GM12878 (cell line): ENCODE measurements around the gene RUFY3. TPM values are rescaled to one million over a fixed set of nuclear protein-coding genes. Genes with fewer than 3 reads are reported as not detected.

Source experiments
- ATAC-seq: fragments of 200-7000 bp; cut with Tn5 transposase; 3 replicates; pipeline ENCODE4 v1.9.1; 2020; ENCODE audit warnings: mild to moderate bottlenecking, moderate library complexity
- BruUV-seq: library from RNA; stranded (reverse); fragments of 400-500 nt; replicated peaks from 2 replicates; lab custom pipeline; 2021; lab: Mats Ljungman, UMichigan
- CTCF ChIA-PET: fragments of 300-600 bp; sonication (Branson Sonifier 250); formaldehyde crosslinking; extraction: SDS; loops from one replicate; lab custom pipeline; 2021; ENCODE audit warnings: inconsistent platforms; lab: Yijun Ruan, JAX
- POLR2A ChIA-PET: fragments of 350-600 bp; formaldehyde crosslinking; extraction: SDS; loops from one replicate; lab custom pipeline; 2021; ENCODE audit warnings: inconsistent platforms; lab: Charles Lee
- RAD21 ChIA-PET: fragments of 300-600 bp; sonication (Branson Sonifier 250); formaldehyde crosslinking; loops from one replicate; lab custom pipeline; 2023; ENCODE audit warnings: antibody characterized with exemption; ENCODE audit not compliant: unreplicated experiment; lab: Charles Lee
- SMC1A ChIA-PET: fragments of 300-600 bp; sonication (Branson Sonifier 250); formaldehyde crosslinking; loops from one replicate; lab custom pipeline; 2023; ENCODE audit not compliant: unreplicated experiment, uncharacterized antibody; lab: Charles Lee
- DNase-seq: peaks from one replicate; pipeline ENCODE4 v3.0.0-alpha.2; 2011; ENCODE audit warnings: low read depth, low spot score
- FAIRE-seq: peaks from 3 replicates; lab custom pipeline; 2011; peaks lifted over from hg19 to GRCh38; lab: Jason Lieb, UNC
- H2AFZ ChIP-seq: 2 replicates; pipeline ENCODE4 v1.6.0; 2011; ENCODE audit warnings: low read depth, low read length, control low read depth; ENCODE audit not compliant: control insufficient read depth
- H3K27ac ChIP-seq: 2 replicates; pipeline ENCODE4 v1.5.1; 2011; ENCODE audit warnings: control low read depth; ENCODE audit not compliant: control insufficient read depth, insufficient read depth
- H3K27me3 ChIP-seq, 2 experiments: replicated peaks in 1 of 2; 2 replicates each; pipeline versions ENCODE4 v1.6.0 to v1.6.1; 2011; ENCODE audit warnings: low read length in 1 of 2; ENCODE audit not compliant: control insufficient read depth in 2 of 2, insufficient read depth in 2 of 2
- H3K36me3 ChIP-seq, 2 experiments: 2 replicates each; pipeline ENCODE4 v1.5.1; 2011; ENCODE audit warnings: low read length in 1 of 2; ENCODE audit not compliant: control insufficient read depth in 2 of 2, insufficient read depth in 2 of 2
- H3K4me1 ChIP-seq: 2 replicates; pipeline ENCODE4 v1.6.1; 2011; ENCODE audit warnings: mild to moderate bottlenecking, low read length, moderate library complexity, mixed read lengths; ENCODE audit not compliant: control insufficient read depth, insufficient read depth
- H3K4me2 ChIP-seq: 2 replicates; pipeline ENCODE4 v1.6.0; 2011; ENCODE audit warnings: control low read depth; ENCODE audit not compliant: control insufficient read depth, insufficient read depth
- H3K4me3 ChIP-seq: fragments of 200-600 bp; sonication (generic); 2 replicates; pipeline ENCODE4 v1.5.1; 2016
- H3K79me2 ChIP-seq: 2 replicates; pipeline ENCODE4 v1.6.0; 2011; ENCODE audit warnings: low read length; ENCODE audit not compliant: control insufficient read depth, insufficient read depth
- H3K9ac ChIP-seq: 2 replicates; pipeline ENCODE4 v1.8.0; 2011; ENCODE audit warnings: low read length, control low read depth, mixed read lengths; ENCODE audit not compliant: control insufficient read depth, insufficient read depth
- H3K9me3 ChIP-seq: replicated peaks from 3 replicates; pipeline ENCODE4 v1.5.1; 2011; ENCODE audit warnings: mild to moderate bottlenecking, low read length; ENCODE audit not compliant: control insufficient read depth, insufficient read depth
- H4K20me1 ChIP-seq: 2 replicates; pipeline ENCODE4 v1.6.0; 2011; ENCODE audit not compliant: control insufficient read depth, insufficient read depth
- CBX3 ChIP-seq: fragments of 200-600 bp; sonication (generic); IDR thresholded peaks from 2 replicates; pipeline ENCODE4 v1.6.1; 2016; ENCODE audit warnings: low read depth, borderline replicate concordance
- CBX5 ChIP-seq: sonication (generic); IDR thresholded peaks from 2 replicates; pipeline ENCODE4 v1.6.1; 2016; ENCODE audit warnings: low read depth, moderate library complexity, mild to moderate bottlenecking, inconsistent platforms
- CEBPZ ChIP-seq: fragments of 150-350 bp; IDR thresholded peaks from 2 replicates; pipeline ENCODE4 v1.6.1; 2016; ENCODE audit warnings: low read depth, low read length
- EGR1 ChIP-seq, 2 experiments: IDR thresholded peaks; 1 replicate in 1 of 2; 2 replicates in 1 of 2; pipeline ENCODE4 v1.6.1; 2011 to 2012; ENCODE audit warnings: low read depth in 2 of 2, low read length in 2 of 2, borderline replicate concordance in 1 of 2, mild to moderate bottlenecking in 1 of 2, moderate library complexity in 1 of 2
- ETV6 ChIP-seq, 2 experiments: fragments of 450-650 bp in 1 of 2; IDR thresholded peaks in 1 of 2; conservative IDR thresholded peaks in 1 of 2; 2 replicates each; pipeline ENCODE4 v1.6.1; 2014; ENCODE audit warnings: antibody characterized with exemption in 1 of 2, borderline replicate concordance in 1 of 2, low read depth in 1 of 2, mild to moderate bottlenecking in 1 of 2, moderate library complexity in 1 of 2
- GABPA ChIP-seq: IDR thresholded peaks from 2 replicates; pipeline ENCODE4 v1.6.1; 2014; ENCODE audit warnings: antibody characterized with exemption, low read depth, mild to moderate bottlenecking, inconsistent platforms
- HDGF ChIP-seq: fragments of 450-650 bp; IDR thresholded peaks from 2 replicates; pipeline ENCODE4 v1.6.1; 2016; ENCODE audit warnings: antibody characterized with exemption
- NR2C2 ChIP-seq: IDR thresholded peaks from 2 replicates; pipeline ENCODE4 v1.6.1; 2011; ENCODE audit warnings: borderline replicate concordance, low read depth; ENCODE audit not compliant: control insufficient read depth, insufficient read length
- PAX8 ChIP-seq: fragments of 450-650 bp; IDR thresholded peaks from 2 replicates; pipeline ENCODE4 v1.6.1; 2017; ENCODE audit warnings: mild to moderate bottlenecking, moderate library complexity
- POU2F2 ChIP-seq: IDR thresholded peaks from 3 replicates; pipeline ENCODE4 v1.6.1; 2011; ENCODE audit warnings: low read depth, mild to moderate bottlenecking, low read length, borderline replicate concordance
- TARDBP ChIP-seq: IDR thresholded peaks from 2 replicates; pipeline ENCODE4 v1.6.1; 2016; ENCODE audit warnings: borderline replicate concordance
- ZSCAN29 ChIP-seq: fragments of 450-650 bp; IDR thresholded peaks from 2 replicates; pipeline ENCODE4 v1.6.1; 2017; ENCODE audit warnings: mild to moderate bottlenecking, moderate library complexity
- WGBS: methylation state at CpG from one replicate; pipeline ENCODE4 v1.1.6; 2016; ENCODE audit warnings: low lambda C conversion rate; ENCODE audit not compliant: insufficient replicate concordance, insufficient coverage; ENCODE audit errors: missing lambda C conversion rate; 5-methylcytosine and 5-hydroxymethylcytosine counted together
- in situ Hi-C: fragments of 300-500 bp; cut with MboI; formaldehyde crosslinking; loops from 9 replicates; pipeline ENCODE4 v1.14.3; 2018; ENCODE audit warnings: mixed read lengths
- intact Hi-C: fragments of 100-400 bp; cut with micrococcal nuclease; formaldehyde crosslinking; loops from one replicate; pipeline ENCODE4 v1.14.2; 2022; ENCODE audit not compliant: unreplicated experiment
- polyA plus RNA-seq, 11 experiments: library from polyadenylated mRNA; depleted of rRNA in 4 of 11; unstranded in 6 of 11; stranded (reverse) in 5 of 11; fragments of >200 nt; fragmentation: Nextera tagmentation in 4 of 11; fragmentation: Illumina TruSeq in 1 of 11; extraction: Ambion mirVana in 4 of 11; extraction: Trizol in 1 of 11; gene quantifications; 1 replicate in 1 of 11; 2 replicates in 10 of 11; pipeline versions ENCODE4 v1.2.1 to v1.2.3, GENCODE V29; 2011 to 2016; ENCODE audit warnings: inconsistent platforms in 2 of 11, missing spikeins in 2 of 11, low read depth in 1 of 11
- total RNA-seq, 4 experiments: library from RNA; depleted of rRNA in 3 of 4; stranded (reverse); fragments of >200 nt in 3 of 4; fragmentation: Illumina TruSeq in 1 of 4; extraction: Trizol in 1 of 4; gene quantifications; 2 replicates each; pipeline versions ENCODE4 v1.2.1 to v1.2.3, GENCODE V29; 2013 to 2021

Gene RUFY3
- total and polyA plus RNA-seq, 10 of the 15 experiments (the other 5 are each of a cell fraction or from before 2014, with no cell fraction given): 5.1 to 28.3 (median 13.1) TPM

DNA sequence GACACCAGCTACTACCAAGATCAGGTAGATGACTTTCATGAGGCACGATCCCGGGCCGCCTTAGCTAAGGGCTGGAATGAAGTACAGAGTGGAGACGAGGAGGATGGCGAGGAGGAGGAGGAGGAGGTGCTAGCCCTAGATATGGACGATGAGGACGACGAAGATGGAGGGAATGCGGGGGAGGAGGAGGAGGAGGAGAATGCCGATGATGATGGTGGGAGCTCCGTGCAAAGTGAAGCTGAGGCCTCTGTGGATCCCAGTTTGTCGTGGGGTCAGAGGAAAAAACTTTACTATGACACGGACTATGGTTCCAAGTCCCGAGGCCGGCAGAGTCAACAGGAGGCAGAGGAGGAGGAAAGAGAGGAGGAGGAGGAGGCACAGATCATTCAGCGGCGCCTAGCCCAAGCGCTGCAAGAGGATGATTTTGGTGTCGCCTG lies 33.0 kb upstream of the RUFY3 start:
- H3K4me2 ChIP-seq: peak overlapping the region; percentile 78
- CTCF ChIA-PET: interaction anchor here (0.7 to 7.9 kb wide), 20 partner anchors 10 to 321 kb away, joined by 3 to 68 read pairs (median 4); partner anchors contain the start of genes DCK and JCHAIN
- peak overlapping the region; percentile 94 for H3K27ac ChIP-seq
- H3K9ac ChIP-seq: peak overlapping the region; percentile 92
- H2AFZ ChIP-seq: peak overlapping the region; percentile 89
- H3K4me3 ChIP-seq: peak overlapping the region; percentile 90
- H3K4me1 ChIP-seq: peaks cover 3% of the 10 kb centered on the region; the same call in 1 of the 2 replicates
- FAIRE-seq: peak; percentile 38
- POLR2A ChIA-PET: interaction anchor here (0.9 to 4.9 kb wide), 8 partner anchors 14 to 150 kb away, joined by 3 to 52 read pairs (median 4); no protein-coding TSS in a partner anchor
- WGBS: 11% methylated on average over 19 of the region's 19 CpGs
- H3K79me2 ChIP-seq: peaks cover 41% of the 10 kb centered on the region
- BruUV-seq: no TSS peak
- TF ChIP-seq HDGF (0 out of 2 replicates have a peak, but pooled peaks have one; percentile 37), EGR1 (IDR thresholded peaks at IDR 0.05; ENCODE audit: borderline replicate concordance in 1 of 2, low read depth in 2 of 2, low read length in 2 of 2) (peak; percentile 22 to 86), ZSCAN29 (no peak)
- RAD21 ChIA-PET: interaction anchor here (0.6 to 5.1 kb wide), 17 partner anchors 8 to 321 kb away, joined by 3 to 71 read pairs (median 7); partner anchors contain the start of gene JCHAIN
- SMC1A ChIA-PET: interaction anchor here (0.7 to 7.7 kb wide), 36 partner anchors 9 to 540 kb away, joined by 3 to 84 read pairs (median 4); partner anchors contain the start of genes DCK, JCHAIN, MOB1B and RUFY3
- peak; percentile 27 for ATAC-seq
- H3K36me3 ChIP-seq: peaks cover 0 to 9% of the 10 kb centered on the region in 2 experiments; a peak in 2 of 4 replicates
- intact Hi-C loops (loop anchor here (1.0 to 10.0 kb wide), 4 partner anchors 16 to 306 kb away; partner anchors contain the start of genes DCK and GRSF1), in situ Hi-C loops (loop anchor here (25.0 kb wide), 1 partner anchor 1627 kb away; no protein-coding TSS in a partner anchor)
- DNase-seq: no peak
- no peaks in the 10 kb centered on the region for H4K20me1 ChIP-seq
- no peaks in the 10 kb centered on the region for H3K27me3 ChIP-seq
- no peaks in the 10 kb centered on the region for H3K9me3 ChIP-seq

GRCh38 chr4:70691661-70692060 lies 30.1 kb upstream of the RUFY3 start:
- BruUV-seq: no TSS peak
- Histone ChIP-seq H3K9ac (no peak overlapping the region), H3K4me2 (peak overlapping the region; percentile 52), H3K27ac (no peak overlapping the region), H3K4me1 (peaks cover 3% of the 10 kb centered on the region; the same call in 1 of the 2 replicates), H4K20me1 (no peaks in the 10 kb centered on the region), H3K27me3 (no peaks in the 10 kb centered on the region), H3K79me2 (peaks cover 41% of the 10 kb centered on the region), H3K4me3 (peak overlapping the region; percentile 44; the same call in 1 of the 2 replicates), H3K36me3 (peaks cover 0 to 9% of the 10 kb centered on the region in 2 experiments; a peak in 2 of 4 replicates), H3K9me3 (no peaks in the 10 kb centered on the region), H2AFZ (no peak overlapping the region)
- RAD21 ChIA-PET: interaction anchor here (0.7 to 5.1 kb wide), 9 partner anchors 11 to 313 kb away, joined by 3 to 71 read pairs (median 4); no protein-coding TSS in a partner anchor
- FAIRE-seq (no peak), DNase-seq (no peak), ATAC-seq (no peak)
- intact Hi-C loops (no loop called here), in situ Hi-C loops (loop anchor here (25.0 kb wide), 1 partner anchor 1629 kb away; no protein-coding TSS in a partner anchor)
- CTCF ChIA-PET: interaction anchor here (0.5 to 7.9 kb wide), 8 partner anchors 9 to 327 kb away, joined by 3 to 68 read pairs (median 3); partner anchors contain the start of gene DCK
- POLR2A ChIA-PET: interaction anchor here (0.7 to 4.9 kb wide), 5 partner anchors 12 to 575 kb away, joined by 3 to 52 read pairs (median 4); no protein-coding TSS in a partner anchor
- SMC1A ChIA-PET: interaction anchor here (0.7 to 7.7 kb wide), 8 partner anchors 9 to 144 kb away, joined by 3 to 84 read pairs (median 4); no protein-coding TSS in a partner anchor
- WGBS: 4% methylated on average over 1 of the region's 1 CpG
- no peak for TF ChIP-seq GABPA
- TF ChIP-seq ETV6 (conservative IDR thresholded peaks at IDR 0.05 in 1 of 2, IDR thresholded peaks at IDR 0.05 in 1 of 2; ENCODE audit: borderline replicate concordance in 1 of 2, low read depth in 1 of 2): no peak
- TF ChIP-seq CEBPZ: no peak
- TF ChIP-seq CBX3: no peak
- TF ChIP-seq NR2C2: no peak
- no peak for TF ChIP-seq PAX8
- no peak for TF ChIP-seq POU2F2
- TF ChIP-seq CBX5: no peak
- TF ChIP-seq TARDBP: no peak
